ENCODE data around the gene MERTK.
A peak's percentile ranks its signal among the peaks of the same experiment; 100 is the strongest.
"Not testable (repeated sequence)": the region's sequence is repeated elsewhere in the genome, so short reads cannot be mapped to it uniquely, and the experiment has no call there.

The MERTK gene

GRCh38 chr2:112048236-112048592 is 149.8 kb downstream of the MERTK start:
- DNase-seq = no peak

GRCh38 chr2:112048887-112049286 is 150.5 kb downstream of the MERTK start:
- peak in 1 of 2 experiments; percentile 2 for DNase-seq

GRCh38 chr2:112050316-112050715 is 151.9 kb downstream of the MERTK start:
- no peak for DNase-seq

- peak; percentile 73 to 83 for DNase-seq
These were observed 155.8 kb downstream of the MERTK start for GRCh38 chr2:112053917-112054846.

GRCh38 chr2:112054847-112055729 is 156.7 kb downstream of the MERTK start, which contains the start of gene TMEM87B:
Gene TMEM87B, plus strand, starts transcription at chr2:112055269. Its CDS starts 323 bp downstream, at chr2:112055592.
- DNase-seq = peak; percentile 79 to 81

- DNase-seq = no peak
These were observed 157.6 kb downstream of the MERTK start for GRCh38 chr2:112055730-112056625.

- no peak for DNase-seq
These were observed 158.2 kb downstream of the MERTK start for GRCh38 chr2:112056626-112056987.

- no peak for DNase-seq
These were observed 161.3 kb downstream of the MERTK start for GRCh38 chr2:112059671-112060070.

GRCh38 chr2:112061299-112061698 is 162.9 kb downstream of the MERTK start:
- DNase-seq = no peak

GRCh38 chr2:112061840-112062239 is 163.4 kb downstream of the MERTK start:
- no peak for DNase-seq

- no peak for DNase-seq
These were observed 164.5 kb downstream of the MERTK start for GRCh38 chr2:112062894-112063293.

GRCh38 chr2:112065486-112065885 is 167.1 kb downstream of the MERTK start:
- DNase-seq = no peak

- no peak for DNase-seq
These were observed 167.6 kb downstream of the MERTK start for GRCh38 chr2:112065966-112066365.

GRCh38 chr2:112069794-112070193 is 171.4 kb downstream of the MERTK start:
- DNase-seq = not testable (repeated sequence)

- no peak for DNase-seq
These were observed 175.5 kb downstream of the MERTK start for GRCh38 chr2:112073875-112074274.

GRCh38 chr2:112074506-112074905 is 176.1 kb downstream of the MERTK start:
- no peak for DNase-seq

GRCh38 chr2:112075490-112076260 is 177.3 kb downstream of the MERTK start:
- no peak for DNase-seq

- no peak for DNase-seq
These were observed 179.4 kb downstream of the MERTK start for GRCh38 chr2:112077814-112078213.

Measured in NCI-H187 (cell line).